Uterus (tissue), 2 donors: ENCODE measurements around the gene PVRIG.
"Not testable (repeated sequence)": the region's sequence is repeated elsewhere in the genome, so short reads cannot be mapped to it uniquely, and the experiment has no call there.

Source experiments
- CTCF ChIP-seq, 4 experiments: fragments of 200-600 bp in 2 of 4; fragments of 450-650 bp in 2 of 4; sonication (generic) in 2 of 4; IDR thresholded peaks; one replicate each; pipeline ENCODE4 v1.5.1; 2016 to 2019; ENCODE audit warnings: antibody characterized with exemption in 4 of 4, mild to moderate bottlenecking in 2 of 4, moderate library complexity in 1 of 4
- POLR2A ChIP-seq, 2 donors: fragments of 450-650 bp; IDR thresholded peaks; one replicate each; pipeline ENCODE4 v1.6.1; 2016; ENCODE audit warnings: antibody characterized with exemption in 2 of 2, mild to moderate bottlenecking in 1 of 2, moderate library complexity in 1 of 2

DNA sequence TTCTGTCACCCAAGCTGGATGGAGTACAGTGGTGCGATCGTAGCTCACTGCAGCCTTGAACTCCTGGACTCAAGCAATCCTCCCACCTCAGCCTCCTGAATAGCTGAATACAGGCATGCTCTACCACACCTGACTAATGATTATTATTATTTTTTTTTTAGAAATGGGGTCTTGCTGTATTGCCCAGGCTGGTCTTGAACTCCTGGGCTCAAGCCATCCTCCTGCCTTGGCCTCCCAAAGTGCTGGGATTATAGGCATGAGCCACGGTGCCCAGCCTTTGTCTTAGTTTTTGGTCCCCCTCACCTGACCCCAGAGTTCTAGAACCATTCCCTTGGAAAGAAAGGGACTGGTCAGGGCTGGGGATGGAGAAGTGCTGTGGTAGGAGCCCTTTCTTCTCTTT lies 39.7 kb upstream of the PVRIG start:
- TF ChIP-seq CTCF, POLR2A (IDR thresholded peaks at IDR 0.05): not testable (repeated sequence)
